ENCODE results near the gene TIRAP. TPM values are rescaled to one million over a fixed set of nuclear protein-coding genes. Genes with fewer than 3 reads are reported as not detected.

Gene TIRAP
- total and polyA plus RNA-seq, 2 of the 8 experiments (the other 6 are each of a cell fraction or from before 2014, with no cell fraction given) = 5.3 TPM

DNA sequence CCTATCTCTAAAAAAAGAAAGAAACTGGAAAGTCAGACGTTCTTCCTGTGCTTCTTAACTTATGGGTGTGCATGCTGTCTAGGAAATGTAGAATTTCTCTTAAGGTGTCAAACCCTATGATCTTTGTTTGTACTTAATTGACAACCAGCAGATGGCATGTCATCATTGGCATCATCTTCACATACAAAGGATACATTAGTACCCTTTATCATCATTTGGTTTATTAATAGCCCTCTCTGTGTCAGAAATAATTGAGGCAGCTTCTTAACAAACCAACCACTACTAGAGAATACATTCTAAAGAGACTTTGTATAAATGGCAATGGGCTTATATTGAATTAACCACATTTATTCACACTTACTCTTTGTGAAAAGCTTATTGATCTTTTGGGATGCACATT, 28.1 kb upstream of the TIRAP start (continued):
- TF ChIP-seq GABPA (IDR thresholded peaks at IDR 0.05; ENCODE audit: borderline replicate concordance, insufficient read depth, low read length) = no peak
- TF ChIP-seq PHF8 (conservative IDR thresholded peaks at IDR 0.05; ENCODE audit: low read depth, low read length) = no peak
- TF ChIP-seq KDM5A (IDR thresholded peaks at IDR 0.05; ENCODE audit: low read length) = no peak
- no peak for TF ChIP-seq BRCA1 (IDR thresholded peaks at IDR 0.05; ENCODE audit: low read depth, low read length)
- no peak for TF ChIP-seq EGR1 (IDR thresholded peaks at IDR 0.05; ENCODE audit: borderline replicate concordance, low read depth, low read length)
- no peak for TF ChIP-seq ZNF274 (IDR thresholded peaks at IDR 0.05; ENCODE audit: borderline replicate concordance, extremely low read depth, low read length)
- TF ChIP-seq, protein P1, sequence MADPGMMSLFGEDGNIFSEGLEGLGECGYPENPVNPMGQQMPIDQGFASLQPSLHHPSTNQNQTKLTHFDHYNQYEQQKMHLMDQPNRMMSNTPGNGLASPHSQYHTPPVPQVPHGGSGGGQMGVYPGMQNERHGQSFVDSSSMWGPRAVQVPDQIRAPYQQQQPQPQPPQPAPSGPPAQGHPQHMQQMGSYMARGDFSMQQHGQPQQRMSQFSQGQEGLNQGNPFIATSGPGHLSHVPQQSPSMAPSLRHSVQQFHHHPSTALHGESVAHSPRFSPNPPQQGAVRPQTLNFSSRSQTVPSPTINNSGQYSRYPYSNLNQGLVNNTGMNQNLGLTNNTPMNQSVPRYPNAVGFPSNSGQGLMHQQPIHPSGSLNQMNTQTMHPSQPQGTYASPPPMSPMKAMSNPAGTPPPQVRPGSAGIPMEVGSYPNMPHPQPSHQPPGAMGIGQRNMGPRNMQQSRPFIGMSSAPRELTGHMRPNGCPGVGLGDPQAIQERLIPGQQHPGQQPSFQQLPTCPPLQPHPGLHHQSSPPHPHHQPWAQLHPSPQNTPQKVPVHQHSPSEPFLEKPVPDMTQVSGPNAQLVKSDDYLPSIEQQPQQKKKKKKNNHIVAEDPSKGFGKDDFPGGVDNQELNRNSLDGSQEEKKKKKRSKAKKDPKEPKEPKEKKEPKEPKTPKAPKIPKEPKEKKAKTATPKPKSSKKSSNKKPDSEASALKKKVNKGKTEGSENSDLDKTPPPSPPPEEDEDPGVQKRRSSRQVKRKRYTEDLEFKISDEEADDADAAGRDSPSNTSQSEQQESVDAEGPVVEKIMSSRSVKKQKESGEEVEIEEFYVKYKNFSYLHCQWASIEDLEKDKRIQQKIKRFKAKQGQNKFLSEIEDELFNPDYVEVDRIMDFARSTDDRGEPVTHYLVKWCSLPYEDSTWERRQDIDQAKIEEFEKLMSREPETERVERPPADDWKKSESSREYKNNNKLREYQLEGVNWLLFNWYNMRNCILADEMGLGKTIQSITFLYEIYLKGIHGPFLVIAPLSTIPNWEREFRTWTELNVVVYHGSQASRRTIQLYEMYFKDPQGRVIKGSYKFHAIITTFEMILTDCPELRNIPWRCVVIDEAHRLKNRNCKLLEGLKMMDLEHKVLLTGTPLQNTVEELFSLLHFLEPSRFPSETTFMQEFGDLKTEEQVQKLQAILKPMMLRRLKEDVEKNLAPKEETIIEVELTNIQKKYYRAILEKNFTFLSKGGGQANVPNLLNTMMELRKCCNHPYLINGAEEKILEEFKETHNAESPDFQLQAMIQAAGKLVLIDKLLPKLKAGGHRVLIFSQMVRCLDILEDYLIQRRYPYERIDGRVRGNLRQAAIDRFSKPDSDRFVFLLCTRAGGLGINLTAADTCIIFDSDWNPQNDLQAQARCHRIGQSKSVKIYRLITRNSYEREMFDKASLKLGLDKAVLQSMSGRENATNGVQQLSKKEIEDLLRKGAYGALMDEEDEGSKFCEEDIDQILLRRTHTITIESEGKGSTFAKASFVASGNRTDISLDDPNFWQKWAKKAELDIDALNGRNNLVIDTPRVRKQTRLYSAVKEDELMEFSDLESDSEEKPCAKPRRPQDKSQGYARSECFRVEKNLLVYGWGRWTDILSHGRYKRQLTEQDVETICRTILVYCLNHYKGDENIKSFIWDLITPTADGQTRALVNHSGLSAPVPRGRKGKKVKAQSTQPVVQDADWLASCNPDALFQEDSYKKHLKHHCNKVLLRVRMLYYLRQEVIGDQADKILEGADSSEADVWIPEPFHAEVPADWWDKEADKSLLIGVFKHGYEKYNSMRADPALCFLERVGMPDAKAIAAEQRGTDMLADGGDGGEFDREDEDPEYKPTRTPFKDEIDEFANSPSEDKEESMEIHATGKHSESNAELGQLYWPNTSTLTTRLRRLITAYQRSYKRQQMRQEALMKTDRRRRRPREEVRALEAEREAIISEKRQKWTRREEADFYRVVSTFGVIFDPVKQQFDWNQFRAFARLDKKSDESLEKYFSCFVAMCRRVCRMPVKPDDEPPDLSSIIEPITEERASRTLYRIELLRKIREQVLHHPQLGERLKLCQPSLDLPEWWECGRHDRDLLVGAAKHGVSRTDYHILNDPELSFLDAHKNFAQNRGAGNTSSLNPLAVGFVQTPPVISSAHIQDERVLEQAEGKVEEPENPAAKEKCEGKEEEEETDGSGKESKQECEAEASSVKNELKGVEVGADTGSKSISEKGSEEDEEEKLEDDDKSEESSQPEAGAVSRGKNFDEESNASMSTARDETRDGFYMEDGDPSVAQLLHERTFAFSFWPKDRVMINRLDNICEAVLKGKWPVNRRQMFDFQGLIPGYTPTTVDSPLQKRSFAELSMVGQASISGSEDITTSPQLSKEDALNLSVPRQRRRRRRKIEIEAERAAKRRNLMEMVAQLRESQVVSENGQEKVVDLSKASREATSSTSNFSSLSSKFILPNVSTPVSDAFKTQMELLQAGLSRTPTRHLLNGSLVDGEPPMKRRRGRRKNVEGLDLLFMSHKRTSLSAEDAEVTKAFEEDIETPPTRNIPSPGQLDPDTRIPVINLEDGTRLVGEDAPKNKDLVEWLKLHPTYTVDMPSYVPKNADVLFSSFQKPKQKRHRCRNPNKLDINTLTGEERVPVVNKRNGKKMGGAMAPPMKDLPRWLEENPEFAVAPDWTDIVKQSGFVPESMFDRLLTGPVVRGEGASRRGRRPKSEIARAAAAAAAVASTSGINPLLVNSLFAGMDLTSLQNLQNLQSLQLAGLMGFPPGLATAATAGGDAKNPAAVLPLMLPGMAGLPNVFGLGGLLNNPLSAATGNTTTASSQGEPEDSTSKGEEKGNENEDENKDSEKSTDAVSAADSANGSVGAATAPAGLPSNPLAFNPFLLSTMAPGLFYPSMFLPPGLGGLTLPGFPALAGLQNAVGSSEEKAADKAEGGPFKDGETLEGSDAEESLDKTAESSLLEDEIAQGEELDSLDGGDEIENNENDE (IDR thresholded peaks at IDR 0.05; ENCODE audit: insufficient replicate concordance, low read length) = no peak
- TF ChIP-seq, protein P2, sequence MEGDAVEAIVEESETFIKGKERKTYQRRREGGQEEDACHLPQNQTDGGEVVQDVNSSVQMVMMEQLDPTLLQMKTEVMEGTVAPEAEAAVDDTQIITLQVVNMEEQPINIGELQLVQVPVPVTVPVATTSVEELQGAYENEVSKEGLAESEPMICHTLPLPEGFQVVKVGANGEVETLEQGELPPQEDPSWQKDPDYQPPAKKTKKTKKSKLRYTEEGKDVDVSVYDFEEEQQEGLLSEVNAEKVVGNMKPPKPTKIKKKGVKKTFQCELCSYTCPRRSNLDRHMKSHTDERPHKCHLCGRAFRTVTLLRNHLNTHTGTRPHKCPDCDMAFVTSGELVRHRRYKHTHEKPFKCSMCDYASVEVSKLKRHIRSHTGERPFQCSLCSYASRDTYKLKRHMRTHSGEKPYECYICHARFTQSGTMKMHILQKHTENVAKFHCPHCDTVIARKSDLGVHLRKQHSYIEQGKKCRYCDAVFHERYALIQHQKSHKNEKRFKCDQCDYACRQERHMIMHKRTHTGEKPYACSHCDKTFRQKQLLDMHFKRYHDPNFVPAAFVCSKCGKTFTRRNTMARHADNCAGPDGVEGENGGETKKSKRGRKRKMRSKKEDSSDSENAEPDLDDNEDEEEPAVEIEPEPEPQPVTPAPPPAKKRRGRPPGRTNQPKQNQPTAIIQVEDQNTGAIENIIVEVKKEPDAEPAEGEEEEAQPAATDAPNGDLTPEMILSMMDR (IDR thresholded peaks at IDR 0.05; ENCODE audit: control extremely low read depth in 1 of 3, insufficient read depth in 1 of 3, low read depth in 1 of 3, low read length in 3 of 3) = no peak

All from H1 (cell line).